Caki2 (cell line): ENCODE results near the gene CHID1. TPM values are rescaled to one million over a fixed set of nuclear protein-coding genes. Genes with fewer than 3 reads are reported as not detected.

Source experiments
- DNase-seq: peaks from one replicate; pipeline ENCODE4 v3.0.0-alpha.2; 2015; ENCODE audit warnings: low read depth
- in situ Hi-C: cut with HindIII; loops from 2 replicates; pipeline ENCODE4 v1.10.0; 2016; ENCODE audit warnings: low sequenced_read_pairs, low pct_unique_long_range_greater_than_20kb, mixed read lengths
- total RNA-seq: library from RNA; depleted of rRNA; stranded (reverse); fragments of >200 nt; shearing (Covaris generic); gene quantifications from 2 replicates; pipeline ENCODE4 v1.2.3, GENCODE V29; 2014; ENCODE audit warnings: low replicate concordance; rRNA removed

Gene CHID1
- total RNA-seq, 1 experiment from 2014 or later = 146 TPM

GRCh38 chr11:823441-824291 lies 86.9 kb downstream of the CHID1 start:
- in situ Hi-C loops = no loop called here
- DNase-seq = no peak

GRCh38 chr11:821512-822371 lies 88.9 kb downstream of the CHID1 start:
- in situ Hi-C loops = no loop called here
- no peak for DNase-seq

GRCh38 chr11:820655-821511 lies 89.7 kb downstream of the CHID1 start:
- in situ Hi-C loops = no loop called here
- DNase-seq = peak; percentile 72

- in situ Hi-C loops = no loop called here
- peak; percentile 84 for DNase-seq
Observed at GRCh38 chr11:819943-820649, 90.5 kb downstream of the CHID1 start.

- DNase-seq = peak; percentile 79
- in situ Hi-C loops = no loop called here
Observed at GRCh38 chr11:819129-819931, 91.3 kb downstream of the CHID1 start.

GRCh38 chr11:818396-819128 lies 92.0 kb downstream of the CHID1 start, which contains the start of gene PNPLA2:
TSS of gene PNPLA2 (plus strand) at chr11:818914. CDS start at chr11:819719, 805 bp downstream.
- in situ Hi-C loops = no loop called here
- DNase-seq = peak; percentile 60

Other genes starting within 250 kb of the CHID1 start
- gene DEAF1, start 215.6 kb downstream of the CHID1 start, total RNA-seq = 37.8 and 52.4 TPM in 2 replicates
- 6.3 and 15.6 TPM in 2 replicates for gene TMEM80, start 215.0 kb downstream of the CHID1 start, total RNA-seq
- gene EPS8L2, start 204.6 kb downstream of the CHID1 start, total RNA-seq = 264 and 273 TPM in 2 replicates
- gene TALDO1, start 163.3 kb downstream of the CHID1 start, total RNA-seq = 1,239 and 1,416 TPM in 2 replicates
- gene GATD1, start 133.3 kb downstream of the CHID1 start, total RNA-seq = 27.5 and 45.0 TPM in 2 replicates
- gene CEND1, start 120.7 kb downstream of the CHID1 start, total RNA-seq = not detected in 2 replicates
- 12.5 and 13.6 TPM in 2 replicates for gene SLC25A22, start 112.5 kb downstream of the CHID1 start, total RNA-seq
- 16.7 and 36.1 TPM in 2 replicates for gene PIDD1, start 105.6 kb downstream of the CHID1 start, total RNA-seq
- 302 and 318 TPM in 2 replicates for gene RPLP2, start 100.8 kb downstream of the CHID1 start, total RNA-seq
- gene PNPLA2, start 91.9 kb downstream of the CHID1 start, total RNA-seq = 11.6 and 15.3 TPM in 2 replicates
- gene CRACR2B, start 82.9 kb downstream of the CHID1 start, total RNA-seq = 15.0 and 29.5 TPM in 2 replicates
- gene CD151, start 77.9 kb downstream of the CHID1 start, total RNA-seq = 873 and 905 TPM in 2 replicates
- gene POLR2L, start 68.3 kb downstream of the CHID1 start, total RNA-seq = 90.2 and 103 TPM in 2 replicates
- gene TSPAN4, start 68.0 kb downstream of the CHID1 start, total RNA-seq = 250 and 324 TPM in 2 replicates
- gene AP2A2, start 15.1 kb upstream of the CHID1 start, total RNA-seq = 49.4 and 52.6 TPM in 2 replicates
- not detected in 2 replicates for gene MUC6, start 125.9 kb upstream of the CHID1 start, total RNA-seq
- gene MUC2, start 164.1 kb upstream of the CHID1 start, total RNA-seq = not detected in 2 replicates
- not detected in 2 replicates for gene MUC5AC, start 247.1 kb upstream of the CHID1 start, total RNA-seq